AG08396 (cell line): ENCODE results near the gene NXPE1.

ENCODE experiments used
- DNase-seq: peaks from one replicate; pipeline ENCODE4 v3.0.0; 2012; ENCODE audit warnings: low spot score, mixed read lengths

The NXPE1 gene

DNA sequence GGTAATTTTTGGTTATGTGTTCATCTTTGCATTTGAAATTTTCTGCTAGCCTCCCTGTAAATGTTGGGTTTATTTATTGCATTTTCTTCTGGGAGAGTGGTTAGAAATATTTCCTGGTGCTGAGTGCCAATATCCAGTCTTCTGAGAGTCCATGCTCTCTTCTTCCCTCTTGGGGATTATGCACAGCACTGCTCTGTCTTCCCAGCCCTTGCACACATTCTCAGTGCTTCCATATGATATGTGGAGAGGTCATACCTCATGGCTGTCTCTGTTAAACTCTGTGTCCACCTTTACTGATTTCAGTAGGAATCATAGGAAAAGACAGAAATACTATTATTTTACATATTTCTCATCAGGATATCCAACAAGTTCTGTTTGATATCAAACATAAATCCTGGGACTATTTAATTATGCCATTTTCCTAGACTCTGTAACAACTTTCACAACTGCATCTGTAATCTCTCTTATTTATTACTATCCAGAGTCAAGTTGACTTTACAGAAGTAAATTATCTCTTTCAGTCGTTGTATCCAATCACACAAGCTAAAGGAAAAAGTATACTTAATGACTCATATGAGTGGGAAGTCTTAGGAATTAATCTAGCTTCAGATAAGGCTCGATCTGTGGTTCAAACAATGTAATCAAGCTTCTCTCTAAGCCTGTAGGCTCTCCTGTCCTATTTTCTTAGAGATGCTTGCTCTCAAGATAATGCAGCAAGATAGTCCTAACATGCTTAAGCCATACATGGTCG is 2.7 kb upstream of the NXPE1 start:
- no peak for DNase-seq

DNA sequence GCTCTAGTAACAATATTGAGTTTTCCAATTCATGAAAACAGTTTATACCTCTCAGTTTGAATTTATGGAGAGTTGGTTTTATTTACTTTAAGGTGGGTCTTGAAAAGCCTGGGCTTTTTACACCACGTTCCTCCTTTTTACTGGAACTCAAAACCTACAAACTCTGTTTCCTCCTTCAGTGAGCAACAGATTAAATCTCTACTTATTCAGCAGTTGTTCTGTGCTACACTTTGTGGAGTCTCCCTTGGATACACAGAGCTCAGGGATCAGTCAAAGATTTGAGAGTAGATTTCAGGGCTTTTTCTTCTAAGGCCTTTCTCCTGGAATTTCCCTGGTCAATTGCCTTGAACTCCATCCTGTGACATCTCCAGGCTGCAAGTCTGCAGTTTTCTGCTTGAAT is 3.5 kb downstream of the NXPE1 start:
- no peak for DNase-seq

GRCh38 chr11:114553642-114554041 is 6.0 kb downstream of the NXPE1 start:
- no peak for DNase-seq

- no peak for DNase-seq
Measured at GRCh38 chr11:114551060-114551459, 8.6 kb downstream of the NXPE1 start.

DNA sequence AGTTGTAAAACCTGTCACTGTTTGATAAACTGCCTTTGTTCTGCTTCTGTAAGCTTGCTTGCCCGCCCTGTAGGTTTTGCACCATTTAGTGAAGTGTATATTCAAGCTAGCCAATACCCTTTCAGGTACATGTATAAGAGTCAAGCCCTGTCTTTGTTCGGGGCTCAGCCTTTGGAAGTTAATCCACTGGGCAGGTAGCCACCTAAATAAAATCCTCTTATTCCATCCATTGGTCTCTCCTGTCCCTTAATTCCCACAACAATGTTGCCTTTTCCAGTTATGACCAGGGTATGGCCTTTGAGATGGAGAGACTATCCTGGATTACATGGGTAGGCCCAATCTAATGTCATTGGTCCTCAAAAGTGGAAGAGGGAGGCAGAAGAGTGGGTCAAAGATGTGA is 34.0 kb downstream of the NXPE1 start:
- DNase-seq, result no peak

DNA sequence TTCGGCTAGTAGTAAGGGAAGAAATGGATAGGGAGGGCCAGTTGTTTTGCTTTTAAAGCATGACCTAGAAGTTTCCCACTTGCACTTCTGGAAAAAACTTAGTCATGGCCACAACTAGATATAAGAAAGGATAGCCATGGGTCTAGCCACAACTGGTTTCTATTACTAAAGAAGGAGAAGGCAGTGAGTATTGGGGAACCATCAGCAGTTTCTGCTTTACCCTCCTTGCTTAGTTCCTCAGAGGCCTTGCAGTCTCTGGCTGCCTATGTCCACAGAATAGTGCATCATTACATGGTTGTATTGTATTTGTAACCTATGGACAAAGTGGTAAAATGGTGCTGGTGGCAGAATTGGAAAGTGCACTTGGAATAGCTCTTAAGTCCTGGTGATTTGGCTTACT is 35.6 kb downstream of the NXPE1 start:
- DNase-seq, result no peak

GRCh38 chr11:114522818-114523217 is 36.9 kb downstream of the NXPE1 start:
- DNase-seq, result no peak

- DNase-seq, result no peak
Measured at GRCh38 chr11:114511538-114511937, 48.1 kb downstream of the NXPE1 start.

DNA sequence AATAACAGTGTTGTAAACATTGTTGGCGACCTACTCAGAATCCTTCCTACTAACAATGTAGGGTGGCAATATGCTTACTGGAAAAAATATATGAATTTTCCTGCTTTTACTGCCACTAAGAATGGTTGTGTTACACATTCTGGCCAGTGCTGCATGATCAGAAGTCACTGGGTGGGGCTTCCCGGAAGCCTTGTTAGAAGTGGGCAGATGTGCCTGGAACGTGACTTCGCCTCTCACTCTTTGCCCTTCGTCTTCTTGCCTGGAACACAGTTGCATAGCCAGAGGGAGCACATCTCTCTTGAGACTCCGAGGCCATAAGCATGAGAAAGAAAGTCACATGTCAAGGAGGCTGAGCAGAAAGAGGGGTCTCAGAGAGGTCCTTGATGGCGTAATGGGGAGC is 48.6 kb downstream of the NXPE1 start:
- no peak for DNase-seq

DNA sequence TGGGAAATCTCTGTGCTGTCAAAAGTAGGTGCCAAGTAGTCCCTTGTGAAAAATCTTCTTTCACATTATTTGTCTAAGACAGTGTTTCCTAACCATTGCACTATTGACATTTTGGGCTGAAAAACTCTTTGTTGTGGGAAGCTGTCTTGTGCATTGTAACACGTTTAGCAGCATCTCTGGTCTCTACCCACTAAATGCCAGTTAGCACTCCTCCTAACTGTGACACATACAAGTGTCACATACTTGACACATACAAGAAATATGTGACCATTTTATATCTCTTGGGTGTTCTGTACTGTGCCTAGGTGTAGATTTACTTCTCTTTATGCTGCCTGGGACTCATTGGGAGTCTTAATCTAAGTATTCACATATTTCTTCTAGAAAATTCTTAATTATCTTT is 57.8 kb downstream of the NXPE1 start:
- DNase-seq, result no peak

DNA sequence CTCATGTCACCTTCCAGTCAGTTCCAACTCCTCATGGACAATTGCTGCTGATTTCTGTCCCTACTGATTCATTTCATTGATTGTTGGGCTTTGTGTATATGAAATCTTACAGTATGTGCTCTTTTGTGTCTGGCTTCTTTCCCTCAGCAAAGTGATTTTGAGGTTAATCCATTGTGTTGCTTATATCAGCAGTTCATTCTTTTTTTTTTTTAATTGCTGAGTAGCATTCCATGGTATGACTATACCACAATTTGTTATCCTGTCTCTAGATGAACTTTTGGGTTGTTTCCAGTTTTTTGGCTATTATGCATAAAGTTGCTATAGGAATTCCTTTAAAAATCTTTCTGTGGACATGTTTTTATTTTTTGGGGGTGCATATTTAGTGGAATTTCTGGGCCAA is 59.9 kb downstream of the NXPE1 start:
- no peak for DNase-seq

DNA sequence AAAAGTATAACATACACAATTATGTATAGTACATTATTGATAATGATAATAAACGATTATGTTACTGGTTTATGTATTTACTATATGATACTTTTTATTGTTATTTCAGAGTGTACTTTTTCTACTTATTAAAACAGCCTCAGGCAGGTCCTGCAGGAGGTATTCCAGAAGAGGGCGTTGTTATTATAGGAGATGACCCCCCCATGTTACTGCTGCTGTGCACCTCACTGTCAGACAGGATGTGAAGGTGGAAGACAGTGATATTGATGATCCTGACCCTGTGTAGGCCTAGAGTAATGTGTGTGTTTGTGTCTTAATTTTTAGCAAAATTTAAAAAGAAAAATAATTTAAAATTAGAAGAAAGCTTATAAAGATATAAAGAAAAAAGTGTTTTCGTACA is 62.8 kb downstream of the NXPE1 start:
- DNase-seq, result no peak

- DNase-seq, result no peak
Measured at GRCh38 chr11:114483929-114484328, 75.8 kb downstream of the NXPE1 start.

- DNase-seq, result no peak
Measured at GRCh38 chr11:114482114-114482513, 77.6 kb downstream of the NXPE1 start.

DNA sequence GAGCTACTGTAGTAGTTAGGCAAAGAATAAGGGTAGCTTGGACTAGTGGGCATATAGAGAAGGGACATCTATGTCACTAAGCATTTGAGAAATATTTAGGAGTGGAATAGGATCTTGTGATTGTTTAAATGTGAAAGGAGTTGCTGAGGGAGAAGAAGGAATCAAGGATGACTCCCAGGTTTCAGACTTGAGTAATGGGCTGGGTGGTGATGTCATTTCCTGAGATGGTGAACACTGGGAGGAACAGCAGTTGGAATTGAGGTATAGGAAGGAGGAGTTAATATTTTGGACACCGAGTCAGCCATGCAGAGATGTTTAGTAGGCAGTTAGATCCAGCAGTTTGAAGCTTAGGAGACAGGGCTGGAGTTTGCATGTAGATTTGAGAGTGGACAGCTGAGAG is 80.3 kb downstream of the NXPE1 start:
- DNase-seq, result no peak

DNA sequence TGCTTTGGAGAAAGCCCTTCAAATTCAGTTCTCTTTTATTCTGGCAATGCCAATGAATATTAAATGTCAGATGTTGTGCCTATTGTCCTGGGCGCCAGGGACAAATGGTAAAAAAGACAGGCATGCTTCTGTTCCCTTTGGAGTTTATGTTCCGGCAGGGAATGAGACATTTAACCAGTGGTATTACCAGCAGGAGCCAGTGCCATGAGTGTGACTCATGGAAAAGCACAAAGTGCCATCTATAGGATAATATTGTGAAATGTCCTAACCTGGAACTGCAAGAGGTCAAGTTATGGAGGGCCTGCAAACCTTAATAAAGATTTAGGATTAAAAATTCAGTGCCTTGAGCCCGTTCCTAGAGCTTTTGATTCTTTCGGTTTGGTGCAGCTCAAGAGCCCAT is 80.9 kb downstream of the NXPE1 start:
- no peak for DNase-seq

GRCh38 chr11:114478001-114478410 is 81.7 kb downstream of the NXPE1 start:
- no peak for DNase-seq

- no peak for DNase-seq
Measured at GRCh38 chr11:114472661-114473060, 87.0 kb downstream of the NXPE1 start.
